GM10248 (cell line): ENCODE data around the gene MGAT5B.

Source experiments
- CTCF ChIA-PET: fragments of 300-600 bp; sonication (Branson Sonifier 250); formaldehyde crosslinking; extraction: SDS; loops from one replicate; lab custom pipeline; 2021; ENCODE audit warnings: antibody characterized with exemption; lab: Yijun Ruan, JAX
- POLR2A ChIA-PET: fragments of 350-650 bp; sonication (Branson Sonifier 250); formaldehyde crosslinking; extraction: SDS; loops from one replicate; lab custom pipeline; 2020; ENCODE audit warnings: antibody characterized with exemption; lab: Yijun Ruan, JAX
- DNase-seq: peaks from one replicate; pipeline ENCODE4 v3.0.0; 2012; ENCODE audit errors: extremely low spot score
- CTCF ChIP-seq: IDR thresholded peaks from 2 replicates; pipeline ENCODE4 v1.5.1; 2012; ENCODE audit warnings: mild to moderate bottlenecking, low read depth; ENCODE audit errors: extremely low read depth, missing control alignments, control extremely low read depth

MGAT5B gene

GRCh38 chr17:76940295-76940694 is 72.1 kb downstream of the MGAT5B start:
- ChIA-PET POLR2A (no interaction called here), CTCF (interaction anchor here (1.1 to 1.2 kb wide), 2 partner anchors 13 to 116 kb away, joined by 4 read pairs; no protein-coding TSS in a partner anchor)
- no peak for DNase-seq
- TF ChIP-seq CTCF: no peak

GRCh38 chr17:76940738-76941350 is 72.6 kb downstream of the MGAT5B start:
- no peak for TF ChIP-seq CTCF
- ChIA-PET POLR2A (no interaction called here), CTCF (no interaction called here)
- no peak for DNase-seq

- TF ChIP-seq CTCF: no peak
- POLR2A ChIA-PET: no interaction called here
- CTCF ChIA-PET: interaction anchor here (1.2 to 1.4 kb wide), 3 partner anchors 9 to 113 kb away, joined by 3 read pairs; no protein-coding TSS in a partner anchor
- DNase-seq: no peak
These were observed 75.0 kb downstream of the MGAT5B start for GRCh38 chr17:76943202-76943601.

- TF ChIP-seq CTCF: no peak
- CTCF ChIA-PET: interaction anchor here (1.4 kb wide), 1 partner anchor 112 kb away, joined by 3 read pairs; no protein-coding TSS in a partner anchor
- POLR2A ChIA-PET: no interaction called here
- DNase-seq: no peak
These were observed 75.6 kb downstream of the MGAT5B start for GRCh38 chr17:76943781-76944213.

GRCh38 chr17:76944477-76944876 is 76.3 kb downstream of the MGAT5B start:
- DNase-seq: no peak
- CTCF ChIA-PET: interaction anchor here (1.7 kb wide), 1 partner anchor 76 kb away, joined by 4 read pairs; the partner anchor contains the start of gene MGAT5B
- no peak for TF ChIP-seq CTCF
- POLR2A ChIA-PET: no interaction called here

GRCh38 chr17:76946111-76946771 is 78.0 kb downstream of the MGAT5B start:
- POLR2A ChIA-PET: interaction anchor here (0.6 kb wide), 1 partner anchor 99 kb away, joined by 3 read pairs; no protein-coding TSS in a partner anchor
- CTCF ChIA-PET: no interaction called here

More at GRCh38 chr17:76946111-76946771, 78.0 kb downstream of the MGAT5B start:
- no peak for TF ChIP-seq CTCF
- DNase-seq: no peak
